ENCODE results near the gene POLR3K.
"Not testable (repeated sequence)": the region's sequence is repeated elsewhere in the genome, so short reads cannot be mapped to it uniquely, and the experiment has no call there.

POLR3K gene

DNA sequence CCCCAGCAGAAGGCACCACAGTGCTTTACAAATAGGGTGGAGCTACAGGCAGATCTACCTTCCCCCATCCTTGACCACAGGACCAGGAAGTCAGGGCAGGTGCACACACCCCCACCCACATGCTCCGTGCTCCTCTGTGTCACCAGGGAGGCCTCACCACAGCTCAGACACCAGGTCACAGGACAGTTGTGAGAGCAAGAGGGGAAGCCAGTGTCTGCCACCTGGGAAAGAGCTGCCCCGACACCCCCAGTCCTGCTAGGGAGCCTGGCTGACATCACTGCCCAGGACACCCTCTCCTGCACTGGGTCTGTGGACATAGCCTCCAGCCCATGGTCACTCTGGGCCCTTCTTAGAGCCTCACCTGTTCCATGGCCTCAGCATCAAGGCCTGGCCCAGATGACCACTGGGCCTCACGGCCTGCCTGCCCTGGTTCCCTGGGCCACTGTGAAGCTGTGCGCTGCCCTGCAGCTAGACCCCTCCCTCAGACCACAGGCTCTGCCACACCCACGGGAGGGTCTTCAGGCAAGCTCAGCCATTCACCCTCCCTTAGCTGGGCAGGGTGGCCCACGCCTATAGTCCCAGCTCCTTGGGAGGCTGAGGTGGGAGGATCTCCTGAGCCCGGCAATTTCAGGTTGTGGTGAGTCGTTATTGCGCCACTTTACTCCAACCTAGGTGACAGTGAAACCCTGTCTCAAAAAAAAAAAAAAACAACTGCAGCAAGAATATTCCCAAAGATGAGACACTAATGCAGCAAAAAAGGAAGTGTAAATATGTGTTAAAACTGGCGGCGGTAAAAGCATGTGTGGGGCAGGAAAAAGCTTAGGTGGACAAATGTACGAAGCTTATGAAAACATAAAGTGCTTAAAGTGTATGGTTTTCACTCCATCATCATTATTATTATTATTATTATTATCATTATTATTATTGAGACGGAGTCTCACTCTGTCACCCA is 14.2 kb downstream of the POLR3K start:
- H4K8ac ChIP-seq (ENCODE audit: low read depth, low read length): no peak overlapping the region
- H2AK5ac ChIP-seq (ENCODE audit: low read length): no peak overlapping the region
- H3K79me1 ChIP-seq (ENCODE audit: low read length): no peaks in the 10 kb centered on the region
- peaks cover 9% of the 10 kb centered on the region for H3K36me3 ChIP-seq (ENCODE audit: control insufficient read depth, insufficient read depth, low read length)
- H3K4ac ChIP-seq (ENCODE audit: low read depth, low read length): no peak overlapping the region
- no peaks in the 10 kb centered on the region for H3K4me1 ChIP-seq (ENCODE audit: control insufficient read depth, low read depth, low read length)
- H3K23ac ChIP-seq (ENCODE audit: low read length): no peak overlapping the region
- no peak overlapping the region for H3K4me3 ChIP-seq (ENCODE audit: low read length)
- DNase-seq: no peak
- H2BK5ac ChIP-seq (ENCODE audit: low read length): no peak overlapping the region
- H2BK120ac ChIP-seq (ENCODE audit: low read depth, low read length): no peak overlapping the region
- no CpG with 5 or more reads among the region's 13 CpGs for WGBS (ENCODE audit: extremely low coverage, insufficient coverage, low lambda C conversion rate)
- no peak overlapping the region for H3K27ac ChIP-seq (ENCODE audit: low read depth, low read length)
- H3K27me3 ChIP-seq (ENCODE audit: insufficient read depth, low read length, poor library complexity): no peaks in the 10 kb centered on the region
- no peaks in the 10 kb centered on the region for H3K79me2 ChIP-seq (ENCODE audit: control insufficient read depth, insufficient read depth, low read length)
- H3K18ac ChIP-seq (ENCODE audit: low read length): no peak overlapping the region
- no peak overlapping the region for H3K4me2 ChIP-seq (ENCODE audit: low read length)
- H3K9ac ChIP-seq (ENCODE audit: low read length): no peak overlapping the region
- H4K5ac ChIP-seq (ENCODE audit: low read length): no peak overlapping the region
- no peak overlapping the region for H3K56ac ChIP-seq (ENCODE audit: low read length)
- no peak overlapping the region for H2BK15ac ChIP-seq (replicated peaks; ENCODE audit: low read depth)

- H3K9ac ChIP-seq (ENCODE audit: low read length); H3K79me2 ChIP-seq (ENCODE audit: control insufficient read depth, insufficient read depth, low read length); H3K4me2 ChIP-seq (ENCODE audit: low read length); H3K23ac ChIP-seq (ENCODE audit: low read length); H3K79me1 ChIP-seq (ENCODE audit: low read length); H3K27me3 ChIP-seq (ENCODE audit: insufficient read depth, low read length, poor library complexity); H3K27ac ChIP-seq (ENCODE audit: low read depth, low read length); H2BK120ac ChIP-seq (ENCODE audit: low read depth, low read length); H3K4ac ChIP-seq (ENCODE audit: low read depth, low read length); H3K4me3 ChIP-seq (ENCODE audit: low read length); H2BK15ac ChIP-seq (replicated peaks; ENCODE audit: low read depth); H2AK5ac ChIP-seq (ENCODE audit: low read length); H4K5ac ChIP-seq (ENCODE audit: low read length); H4K8ac ChIP-seq (ENCODE audit: low read depth, low read length); H3K36me3 ChIP-seq (ENCODE audit: control insufficient read depth, insufficient read depth, low read length); H3K56ac ChIP-seq (ENCODE audit: low read length); H3K18ac ChIP-seq (ENCODE audit: low read length); DNase-seq; H3K4me1 ChIP-seq (ENCODE audit: control insufficient read depth, low read depth, low read length); H2BK5ac ChIP-seq (ENCODE audit: low read length): not testable (repeated sequence)
- WGBS (ENCODE audit: extremely low coverage, insufficient coverage, low lambda C conversion rate): no CpG with 5 or more reads among the region's 11 CpGs
Observed at GRCh38 chr16:38206-38605, 15.2 kb downstream of the POLR3K start.

DNA sequence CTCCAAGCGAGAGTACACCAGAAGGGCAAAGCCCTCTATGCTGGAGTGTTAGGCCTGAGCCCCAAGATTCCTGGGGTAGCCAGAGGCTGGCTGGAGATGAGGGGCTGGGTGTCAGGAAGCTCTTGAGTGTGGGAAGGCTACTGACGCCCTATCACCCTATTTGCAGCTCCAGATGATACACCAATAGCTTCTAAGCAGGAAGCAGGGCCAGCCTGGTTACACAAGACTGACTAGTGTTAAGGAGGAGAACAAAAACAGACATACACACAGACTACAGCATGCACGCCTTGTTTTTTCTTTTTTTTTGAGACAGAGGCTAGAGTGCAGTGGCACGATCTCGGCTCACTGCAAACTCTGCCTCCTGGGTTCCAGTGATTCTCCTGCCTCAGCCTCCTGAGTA is 15.9 kb downstream of the POLR3K start:
- Histone ChIP-seq H2BK15ac (replicated peaks; ENCODE audit: low read depth) (no peak overlapping the region), H3K27ac (ENCODE audit: low read depth, low read length) (no peak overlapping the region), H3K36me3 (ENCODE audit: control insufficient read depth, insufficient read depth, low read length) (peaks cover 2% of the 10 kb centered on the region), H4K8ac (ENCODE audit: low read depth, low read length) (no peak overlapping the region), H3K79me1 (ENCODE audit: low read length) (no peaks in the 10 kb centered on the region), H4K5ac (ENCODE audit: low read length) (no peak overlapping the region), H2AK5ac (ENCODE audit: low read length) (no peak overlapping the region), H3K56ac (ENCODE audit: low read length) (no peak overlapping the region), H3K4me2 (ENCODE audit: low read length) (no peak overlapping the region), H3K4ac (ENCODE audit: low read depth, low read length) (no peak overlapping the region), H3K23ac (ENCODE audit: low read length) (no peak overlapping the region), H3K9ac (ENCODE audit: low read length) (no peak overlapping the region), H3K4me3 (ENCODE audit: low read length) (no peak overlapping the region), H3K27me3 (ENCODE audit: insufficient read depth, low read length, poor library complexity) (no peaks in the 10 kb centered on the region), H2BK120ac (ENCODE audit: low read depth, low read length) (no peak overlapping the region), H3K18ac (ENCODE audit: low read length) (no peak overlapping the region), H3K79me2 (ENCODE audit: control insufficient read depth, insufficient read depth, low read length) (no peaks in the 10 kb centered on the region), H2BK5ac (ENCODE audit: low read length) (no peak overlapping the region), H3K4me1 (ENCODE audit: control insufficient read depth, low read depth, low read length) (no peaks in the 10 kb centered on the region)
- WGBS (ENCODE audit: extremely low coverage, insufficient coverage, low lambda C conversion rate): no CpG with 5 or more reads among the region's 5 CpGs
- DNase-seq: no peak

DNA sequence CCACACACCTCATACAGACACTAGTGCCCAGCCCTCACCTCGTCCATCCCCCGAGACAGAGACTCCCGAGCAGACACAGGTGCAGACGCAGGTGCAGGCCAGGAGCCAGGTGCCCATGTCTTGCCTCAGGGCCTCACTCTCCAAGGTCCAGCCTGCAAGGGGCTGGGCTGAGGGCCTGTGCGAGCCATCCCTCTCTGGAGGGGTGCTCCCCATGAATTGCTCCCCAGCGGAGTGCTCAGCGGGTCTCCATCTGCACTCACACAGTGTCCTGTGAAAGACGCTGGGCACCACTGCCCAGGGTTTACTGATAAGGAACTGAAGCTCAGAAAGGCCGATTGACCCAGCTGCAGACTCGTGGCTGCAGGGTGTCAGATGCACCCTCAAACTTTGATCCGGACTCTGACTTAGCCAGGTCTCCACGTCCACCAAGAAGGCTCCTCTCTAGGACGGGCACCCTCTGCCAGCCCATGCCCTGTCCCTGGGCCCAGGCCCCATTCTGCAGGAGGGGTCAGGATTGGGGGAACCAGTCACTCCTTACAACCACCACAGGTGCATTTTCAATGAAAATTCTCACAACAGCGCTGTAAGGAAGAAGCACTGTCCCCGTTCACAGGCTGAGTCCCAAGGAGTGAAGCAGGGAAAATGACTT is 16.9 kb downstream of the POLR3K start:
- Histone ChIP-seq H2BK120ac (ENCODE audit: low read depth, low read length) (no peak overlapping the region), H3K9ac (ENCODE audit: low read length) (no peak overlapping the region), H4K5ac (ENCODE audit: low read length) (no peak overlapping the region), H3K36me3 (ENCODE audit: control insufficient read depth, insufficient read depth, low read length) (peaks cover 1% of the 10 kb centered on the region), H3K18ac (ENCODE audit: low read length) (no peak overlapping the region), H3K23ac (ENCODE audit: low read length) (no peak overlapping the region), H2BK15ac (replicated peaks; ENCODE audit: low read depth) (no peak overlapping the region), H4K8ac (ENCODE audit: low read depth, low read length) (no peak overlapping the region), H3K4me3 (ENCODE audit: low read length) (no peak overlapping the region), H2BK5ac (ENCODE audit: low read length) (no peak overlapping the region), H3K79me2 (ENCODE audit: control insufficient read depth, insufficient read depth, low read length) (no peaks in the 10 kb centered on the region), H3K4ac (ENCODE audit: low read depth, low read length) (no peak overlapping the region), H3K27ac (ENCODE audit: low read depth, low read length) (no peak overlapping the region), H3K56ac (ENCODE audit: low read length) (no peak overlapping the region), H2AK5ac (ENCODE audit: low read length) (no peak overlapping the region), H3K4me2 (ENCODE audit: low read length) (no peak overlapping the region), H3K4me1 (ENCODE audit: control insufficient read depth, low read depth, low read length) (no peaks in the 10 kb centered on the region), H3K79me1 (ENCODE audit: low read length) (no peaks in the 10 kb centered on the region), H3K27me3 (ENCODE audit: insufficient read depth, low read length, poor library complexity) (no peaks in the 10 kb centered on the region)
- no peak for DNase-seq
- WGBS (ENCODE audit: extremely low coverage, insufficient coverage, low lambda C conversion rate): no CpG with 5 or more reads among the region's 15 CpGs

DNA sequence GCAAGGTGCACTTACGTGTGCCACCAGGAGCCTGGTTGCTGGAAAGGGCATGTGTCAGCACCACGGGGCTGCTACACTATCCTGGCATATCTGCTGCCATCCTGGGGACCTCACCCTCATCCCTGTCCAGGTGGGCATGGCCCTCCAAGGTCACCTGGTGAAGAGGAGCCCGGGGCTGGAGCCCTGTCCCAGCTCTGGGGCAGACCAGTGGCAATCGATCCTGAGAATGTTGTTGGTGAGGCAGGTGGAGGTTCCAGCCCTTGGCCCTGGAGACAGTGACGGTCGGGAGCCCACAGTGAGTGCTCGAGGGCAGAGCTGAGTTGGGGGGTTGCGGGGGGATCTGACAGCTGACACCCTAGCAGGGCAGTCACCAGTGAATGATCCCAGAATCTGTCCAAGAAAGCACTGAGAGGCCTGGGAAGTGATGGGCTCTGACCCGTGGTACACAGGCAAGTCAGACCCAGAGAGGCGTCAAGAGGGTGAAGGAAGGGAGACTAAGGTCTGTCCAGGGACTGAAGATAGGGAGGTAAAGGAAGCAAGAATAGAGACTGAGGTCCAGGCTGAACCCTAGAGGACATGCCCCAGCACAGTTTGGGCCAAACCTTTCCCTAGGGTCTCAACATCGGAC is 17.6 kb downstream of the POLR3K start:
- no peak overlapping the region for H3K23ac ChIP-seq (ENCODE audit: low read length)
- no peak overlapping the region for H3K9ac ChIP-seq (ENCODE audit: low read length)
- no peaks in the 10 kb centered on the region for H3K79me2 ChIP-seq (ENCODE audit: control insufficient read depth, insufficient read depth, low read length)
- no peak overlapping the region for H2BK15ac ChIP-seq (replicated peaks; ENCODE audit: low read depth)
- H2BK120ac ChIP-seq (ENCODE audit: low read depth, low read length): no peak overlapping the region
- H3K18ac ChIP-seq (ENCODE audit: low read length): no peak overlapping the region
- no peak overlapping the region for H2AK5ac ChIP-seq (ENCODE audit: low read length)
- WGBS (ENCODE audit: extremely low coverage, insufficient coverage, low lambda C conversion rate): no CpG with 5 or more reads among the region's 11 CpGs
- no peaks in the 10 kb centered on the region for H3K4me1 ChIP-seq (ENCODE audit: control insufficient read depth, low read depth, low read length)
- H2BK5ac ChIP-seq (ENCODE audit: low read length): no peak overlapping the region
- no peak overlapping the region for H4K5ac ChIP-seq (ENCODE audit: low read length)
- H3K4ac ChIP-seq (ENCODE audit: low read depth, low read length): no peak overlapping the region
- H3K36me3 ChIP-seq (ENCODE audit: control insufficient read depth, insufficient read depth, low read length): peaks cover 1% of the 10 kb centered on the region
- H3K27ac ChIP-seq (ENCODE audit: low read depth, low read length): no peak overlapping the region
- no peak overlapping the region for H3K4me3 ChIP-seq (ENCODE audit: low read length)
- H3K56ac ChIP-seq (ENCODE audit: low read length): no peak overlapping the region
- no peak for DNase-seq
- no peaks in the 10 kb centered on the region for H3K79me1 ChIP-seq (ENCODE audit: low read length)
- no peak overlapping the region for H4K8ac ChIP-seq (ENCODE audit: low read depth, low read length)
- no peak overlapping the region for H3K4me2 ChIP-seq (ENCODE audit: low read length)
- no peaks in the 10 kb centered on the region for H3K27me3 ChIP-seq (ENCODE audit: insufficient read depth, low read length, poor library complexity)
